Measurements from ENCODE around the gene FAM25A.
A peak's percentile ranks its signal among the peaks of the same experiment; 100 is the strongest.
"Not testable (repeated sequence)": the region's sequence is repeated elsewhere in the genome, so short reads cannot be mapped to it uniquely, and the experiment has no call there.

Gene FAM25A

GRCh38 chr10:87013528-87013927, 6.6 kb upstream of the FAM25A start:
- H3K4me3 ChIP-seq; H3K27me3 ChIP-seq; H3K27ac ChIP-seq; H3K4me1 ChIP-seq; H3K9me3 ChIP-seq; intact Hi-C loops (cut with DNase I; ENCODE audit: low total_unique reads); DNase-seq: not testable (repeated sequence)
- H3K36me3 ChIP-seq: peaks cover 16 to 20% (median 19%) of the 10 kb centered on the region in 3 donors

GRCh38 chr10:87014986-87015716, 4.9 kb upstream of the FAM25A start:
- DNase-seq; intact Hi-C loops (cut with DNase I; ENCODE audit: low total_unique reads); H3K9me3 ChIP-seq; H3K36me3 ChIP-seq; H3K27me3 ChIP-seq; H3K27ac ChIP-seq; H3K4me3 ChIP-seq; H3K4me1 ChIP-seq: not testable (repeated sequence)

GRCh38 chr10:87018127-87018526, 2.0 kb upstream of the FAM25A start:
- H3K27ac ChIP-seq; H3K27me3 ChIP-seq; H3K9me3 ChIP-seq; H3K4me1 ChIP-seq; DNase-seq; H3K36me3 ChIP-seq; intact Hi-C loops (cut with DNase I; ENCODE audit: low total_unique reads); H3K4me3 ChIP-seq: not testable (repeated sequence)

GRCh38 chr10:87019066-87019465, 1.0 kb upstream of the FAM25A start:
- DNase-seq: peak in 1 of 2 donors; percentile 62
- H3K9me3 ChIP-seq; H3K4me1 ChIP-seq; H3K36me3 ChIP-seq; H3K27me3 ChIP-seq; intact Hi-C loops (cut with DNase I; ENCODE audit: low total_unique reads); H3K4me3 ChIP-seq; H3K27ac ChIP-seq: not testable (repeated sequence)

DNA sequence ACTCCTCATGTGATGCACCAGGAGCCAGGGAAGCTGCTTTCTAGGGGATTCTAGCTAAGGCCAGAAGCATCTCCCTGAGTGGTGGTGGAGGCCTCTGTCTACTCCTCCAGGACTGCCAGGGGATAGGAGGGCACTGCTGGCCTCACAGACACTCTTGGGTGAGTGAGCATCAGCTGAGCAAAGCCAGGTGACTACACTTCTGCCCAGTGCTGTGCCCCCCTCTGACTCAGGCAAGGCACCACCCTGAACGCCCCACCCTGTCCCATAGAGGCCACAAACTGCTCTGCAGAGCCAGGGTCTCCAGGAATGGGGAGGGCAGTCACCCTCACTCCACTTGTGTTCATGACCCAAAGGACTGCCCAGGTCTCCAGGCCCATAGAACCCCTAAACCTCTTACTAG, 590 bp upstream of the FAM25A start:
- H3K27me3 ChIP-seq; H3K9me3 ChIP-seq; H3K36me3 ChIP-seq; H3K27ac ChIP-seq; H3K4me3 ChIP-seq; intact Hi-C loops (cut with DNase I; ENCODE audit: low total_unique reads); H3K4me1 ChIP-seq: not testable (repeated sequence)
- DNase-seq: peak in 1 of 2 donors; percentile 48

DNA sequence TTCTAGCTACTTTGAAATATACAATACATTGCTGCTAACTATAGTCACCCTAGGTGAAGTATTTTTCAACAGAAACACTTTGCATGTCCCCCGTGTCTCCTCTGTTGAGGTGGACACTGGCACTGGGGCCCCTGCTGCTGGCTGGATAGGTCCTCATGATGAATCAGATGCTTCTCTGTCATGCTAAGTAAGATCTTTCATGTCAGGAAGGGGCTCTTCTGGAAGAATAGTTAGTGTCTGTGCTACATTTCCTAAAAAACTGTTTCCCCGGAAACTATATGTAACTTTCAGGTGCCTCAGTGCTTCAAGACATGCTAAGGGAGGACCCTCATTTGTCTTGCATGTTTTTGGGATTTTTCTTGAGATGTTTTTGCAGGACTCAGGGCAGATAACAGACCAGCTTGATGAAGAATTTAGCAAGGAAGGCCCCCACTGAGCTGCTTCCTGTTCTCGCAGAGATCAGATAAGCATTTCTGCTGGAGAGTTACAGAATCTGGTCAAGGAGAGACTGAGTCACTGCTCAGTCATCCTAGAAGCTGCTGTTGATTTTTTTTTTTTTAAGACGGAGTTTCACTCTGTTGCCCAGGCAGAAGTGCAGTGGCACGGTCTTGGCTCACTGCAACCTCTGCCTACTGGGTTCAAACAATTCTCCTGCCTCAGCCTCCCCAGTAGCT, 5.3 kb downstream of the FAM25A start:
- H3K27ac ChIP-seq; intact Hi-C loops (cut with DNase I; ENCODE audit: low total_unique reads); H3K4me3 ChIP-seq; H3K4me1 ChIP-seq; H3K27me3 ChIP-seq; H3K36me3 ChIP-seq; DNase-seq; H3K9me3 ChIP-seq: not testable (repeated sequence)

DNA sequence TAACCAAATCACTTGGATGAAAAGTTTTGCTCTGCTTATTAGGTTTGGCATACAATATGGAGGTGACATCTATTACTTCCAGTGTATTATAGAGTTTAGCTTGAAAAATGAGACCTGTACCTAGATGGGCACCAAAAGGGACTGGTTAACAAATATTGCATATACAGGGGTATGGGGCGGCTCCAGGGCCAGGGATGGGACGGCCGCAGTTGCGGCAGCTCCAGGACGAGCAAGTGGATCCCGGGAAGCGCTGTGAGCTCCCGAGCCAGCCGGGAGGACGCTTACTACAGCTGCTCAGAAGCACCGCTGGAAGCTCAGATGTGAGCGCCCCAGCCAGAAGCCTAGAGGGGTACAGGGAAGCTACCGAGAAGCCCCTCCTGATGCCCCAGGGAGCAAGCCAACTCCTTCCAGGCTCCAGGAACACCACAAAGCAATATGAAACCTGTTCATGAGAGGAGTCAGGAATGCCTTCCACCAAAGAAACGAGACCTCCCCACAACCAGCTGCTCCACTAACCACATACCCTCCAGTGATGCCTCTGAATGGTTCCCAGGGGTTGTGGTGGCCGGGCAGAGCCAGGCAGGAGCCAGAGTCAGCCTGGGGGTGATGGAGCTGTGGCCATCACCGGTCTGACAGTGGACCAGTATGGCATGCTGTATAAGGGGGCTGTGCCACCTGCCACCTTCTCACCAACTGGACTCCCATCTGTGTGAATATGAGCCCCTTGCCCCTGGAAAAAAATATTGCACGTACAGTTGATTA, 6.8 kb downstream of the FAM25A start:
- intact Hi-C loops (cut with DNase I; ENCODE audit: low total_unique reads); H3K4me3 ChIP-seq; H3K27ac ChIP-seq; DNase-seq; H3K9me3 ChIP-seq; H3K36me3 ChIP-seq; H3K4me1 ChIP-seq; H3K27me3 ChIP-seq: not testable (repeated sequence)

DNA sequence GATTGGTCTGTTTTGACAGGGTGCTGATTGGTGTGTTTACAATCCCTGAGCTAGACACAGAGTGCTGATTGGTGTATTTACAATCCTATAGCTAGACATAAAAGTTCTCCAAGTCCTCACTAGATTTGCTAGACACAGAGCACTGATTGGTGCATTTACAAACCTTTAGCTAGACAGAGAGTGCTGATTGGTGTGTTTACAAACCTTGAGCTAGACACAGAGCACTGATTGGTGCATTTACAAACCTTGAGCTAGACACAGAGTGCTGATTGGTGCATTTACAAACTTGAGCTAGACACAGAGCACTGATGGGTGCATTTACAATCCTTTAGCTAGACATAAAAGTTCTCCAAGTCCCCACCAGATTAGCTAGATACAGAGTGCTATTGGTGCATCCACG, 10.3 kb downstream of the FAM25A start:
- H3K27ac ChIP-seq; H3K27me3 ChIP-seq; H3K4me1 ChIP-seq; DNase-seq; intact Hi-C loops (cut with DNase I; ENCODE audit: low total_unique reads); H3K9me3 ChIP-seq; H3K4me3 ChIP-seq; H3K36me3 ChIP-seq: not testable (repeated sequence)

DNA sequence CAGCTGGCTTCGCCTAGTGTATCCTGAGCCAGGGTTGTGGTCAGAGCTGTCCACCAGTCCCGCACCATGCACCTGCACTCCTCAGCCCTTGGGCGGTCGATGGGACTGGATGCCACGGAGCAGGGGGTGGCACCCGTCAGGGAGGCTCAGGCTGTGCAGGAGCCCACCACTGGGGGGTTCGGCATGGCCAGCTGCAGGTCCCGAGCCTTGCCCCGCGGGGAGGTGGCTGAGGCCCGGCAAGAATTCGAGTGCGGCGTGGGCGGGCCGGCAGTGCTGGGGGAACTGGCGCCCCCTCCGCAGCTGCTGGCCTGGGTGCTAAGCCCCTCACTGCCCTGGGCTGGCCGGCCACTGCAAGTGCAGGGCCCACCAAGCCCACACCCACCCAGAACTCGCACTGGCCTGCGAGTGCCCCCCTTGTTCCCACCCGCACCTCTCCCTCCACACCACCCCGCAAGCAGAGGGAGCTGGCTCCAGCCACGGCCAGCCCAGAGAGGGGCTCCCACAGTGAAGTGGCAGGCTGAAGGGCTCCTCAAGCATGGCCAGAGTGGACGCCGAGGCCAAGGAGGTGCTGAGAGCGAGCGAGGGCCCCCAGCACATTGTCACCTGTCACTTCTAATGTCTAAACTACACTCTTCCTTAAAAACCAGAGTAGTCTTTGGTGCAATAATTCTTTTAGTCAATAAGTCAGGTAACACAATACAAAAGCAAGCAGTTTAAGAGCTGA, 11.0 kb downstream of the FAM25A start:
- no peak for DNase-seq
- intact Hi-C loops (cut with DNase I; ENCODE audit: low total_unique reads): no loop called here
- Histone ChIP-seq H3K27me3 (no peaks in the 10 kb centered on the region), H3K9me3 (peaks cover 0 to 5% (median 4%) of the 10 kb centered on the region in 3 donors), H3K4me1 (no peaks in the 10 kb centered on the region), H3K4me3 (no peak overlapping the region), H3K36me3 (no peaks in the 10 kb centered on the region), H3K27ac (no peak overlapping the region)
- TF ChIP-seq CTCF (IDR thresholded peaks at IDR 0.05): no peak

Data from tibial artery (tissue), 4 donors.